HG02938 (cell line): ENCODE measurements around the gene PACSIN2.
A peak's percentile ranks its signal among the peaks of the same experiment; 100 is the strongest.

Experiments used
- ATAC-seq: cut with Tn5 transposase; IDR thresholded peaks from one replicate; pipeline ENCODE4 v1.9.1; 2021; ENCODE audit warnings: mild to moderate bottlenecking, moderate library complexity; ENCODE audit not compliant: unreplicated experiment

Gene PACSIN2

DNA sequence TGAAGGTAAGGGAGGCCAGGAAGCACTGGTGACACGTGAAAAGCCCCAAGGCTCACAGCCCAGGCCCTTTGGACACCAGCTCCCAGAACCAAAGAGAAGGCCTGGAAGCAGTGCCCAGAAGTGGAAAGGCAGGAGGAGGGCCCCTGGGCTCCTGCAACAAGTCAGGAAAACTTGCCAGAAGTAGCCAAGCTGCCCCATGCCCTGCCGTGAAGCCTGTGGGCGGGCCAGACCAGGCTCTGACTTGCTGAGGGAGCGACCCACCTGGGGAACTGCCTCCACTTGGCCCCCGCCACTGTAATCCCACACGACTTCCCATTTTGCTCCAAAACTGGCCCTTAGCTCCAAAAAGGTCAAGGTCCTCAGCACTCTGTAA is 106.6 kb downstream of the PACSIN2 start:
- no peak for ATAC-seq

DNA sequence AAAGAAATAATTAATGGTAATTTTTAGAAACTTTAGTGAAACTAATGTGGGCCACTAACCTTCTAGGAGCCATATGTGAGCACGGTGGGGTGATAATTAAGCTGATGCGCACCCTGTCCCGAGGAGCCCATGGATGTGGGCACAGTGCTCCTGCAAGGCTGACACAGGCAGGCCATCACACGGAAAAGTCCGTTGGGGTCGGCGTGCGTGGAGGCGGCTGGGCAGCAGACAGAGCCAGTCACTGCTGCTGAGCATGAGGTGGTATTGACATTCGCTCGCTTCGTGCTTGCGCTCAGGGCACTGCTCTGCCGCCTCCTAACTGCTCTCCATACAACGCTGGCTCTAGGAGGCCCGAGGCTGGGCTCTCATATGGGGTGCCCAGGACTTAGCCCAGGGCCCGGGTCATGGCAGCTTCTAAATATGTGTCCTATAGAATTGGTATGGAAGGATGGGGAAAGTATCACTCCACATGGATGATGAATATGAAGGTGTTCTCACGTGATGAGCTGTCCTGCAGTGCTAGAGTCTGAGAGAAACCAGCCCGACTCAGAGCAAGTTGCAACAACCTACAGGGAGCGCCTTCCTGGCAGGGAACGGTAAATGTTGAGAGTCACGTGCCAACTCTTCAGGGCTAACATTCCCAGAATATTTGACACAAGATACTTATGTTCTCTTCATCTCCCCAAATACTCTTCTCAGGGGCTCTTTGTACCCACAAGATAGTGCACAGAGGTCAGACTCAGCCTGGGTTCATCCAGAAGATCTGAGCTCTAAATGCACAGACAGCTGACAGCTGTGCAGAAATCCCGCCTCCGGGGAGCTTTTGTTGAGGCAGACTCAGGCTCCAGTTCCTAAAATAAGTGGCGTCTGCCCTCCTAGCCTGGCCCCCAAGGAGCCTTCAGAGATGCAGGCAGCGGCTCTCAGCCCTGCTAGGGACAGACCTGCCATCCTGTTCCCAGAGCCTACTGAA is 107.3 kb downstream of the PACSIN2 start:
- no peak for ATAC-seq

DNA sequence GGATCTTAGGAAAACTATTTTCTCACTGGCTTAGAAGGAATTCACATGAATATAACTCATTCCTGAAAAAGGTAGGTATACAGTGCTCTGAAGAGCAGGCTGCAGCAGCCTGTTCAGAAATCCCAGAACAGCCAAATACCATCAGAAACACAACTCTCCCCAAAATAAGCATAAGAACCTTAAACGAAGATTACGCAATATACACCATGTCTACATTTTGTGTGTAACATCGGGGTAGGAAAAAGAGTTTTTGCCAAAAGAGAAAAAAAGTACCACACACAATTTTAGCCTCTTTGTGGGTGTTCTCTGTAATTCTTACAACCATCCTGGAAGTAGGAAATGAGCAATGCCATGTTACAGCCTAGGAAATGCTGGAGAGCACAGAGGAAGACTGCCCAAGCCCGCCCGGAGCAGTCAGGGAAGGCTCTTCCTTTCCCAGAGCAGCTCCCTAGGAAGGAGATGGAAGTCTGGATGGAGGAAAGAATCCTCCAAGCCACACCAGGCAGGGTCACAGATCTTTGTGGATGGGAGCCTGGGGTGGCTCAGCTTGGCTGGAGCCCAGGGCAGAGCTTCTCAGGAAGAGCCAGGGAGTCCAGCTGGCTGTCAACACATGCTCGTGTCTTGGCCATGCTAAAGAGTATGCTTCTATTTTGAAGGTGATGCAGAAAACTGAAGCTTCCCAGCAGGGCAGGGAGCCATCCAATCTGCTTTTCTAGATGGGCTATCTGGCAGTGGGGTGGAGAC is 108.2 kb downstream of the PACSIN2 start:
- ATAC-seq = no peak

DNA sequence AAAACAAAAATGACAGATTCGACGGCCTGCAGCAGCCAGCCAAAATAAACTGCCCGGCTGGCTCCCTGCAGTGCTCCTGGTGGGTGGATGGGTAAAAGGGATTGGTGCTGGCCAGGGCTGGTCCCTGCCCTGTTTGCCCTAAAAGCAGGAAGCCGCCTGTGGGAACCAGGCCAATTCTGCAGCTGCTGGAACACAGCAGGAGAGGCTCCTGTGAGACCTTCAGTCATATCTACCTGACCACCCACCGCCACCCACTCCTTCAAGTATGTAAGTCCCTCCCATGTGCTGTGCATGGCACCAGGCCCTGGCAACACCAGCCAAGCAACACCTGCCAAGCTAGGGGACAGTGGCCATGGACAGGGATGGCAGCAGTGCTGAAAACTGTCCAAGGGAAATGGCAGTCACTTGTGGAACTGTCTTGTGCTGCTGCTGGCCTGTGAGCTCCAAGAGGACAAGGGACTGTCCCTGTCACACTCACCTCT is 109.2 kb downstream of the PACSIN2 start:
- ATAC-seq = no peak

DNA sequence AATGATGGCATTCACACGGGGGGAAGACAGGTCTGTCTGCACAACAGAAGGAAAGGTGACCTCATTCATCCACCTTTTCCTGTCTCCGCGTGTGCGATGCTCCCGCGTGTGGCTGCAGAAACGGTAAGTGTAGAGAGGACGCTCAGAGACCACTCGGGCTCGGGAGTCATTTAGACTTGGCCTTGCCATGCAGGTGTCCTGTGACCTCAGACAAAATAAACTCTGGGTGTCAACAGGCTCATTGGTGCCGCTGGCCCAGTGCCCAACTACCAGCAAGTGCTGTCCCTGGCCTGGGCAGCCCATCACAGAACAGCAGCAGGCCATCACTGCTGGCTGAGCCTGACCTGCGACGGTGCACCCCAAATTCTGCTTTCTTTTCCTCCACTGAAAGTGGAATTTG is 109.7 kb downstream of the PACSIN2 start:
- no peak for ATAC-seq

DNA sequence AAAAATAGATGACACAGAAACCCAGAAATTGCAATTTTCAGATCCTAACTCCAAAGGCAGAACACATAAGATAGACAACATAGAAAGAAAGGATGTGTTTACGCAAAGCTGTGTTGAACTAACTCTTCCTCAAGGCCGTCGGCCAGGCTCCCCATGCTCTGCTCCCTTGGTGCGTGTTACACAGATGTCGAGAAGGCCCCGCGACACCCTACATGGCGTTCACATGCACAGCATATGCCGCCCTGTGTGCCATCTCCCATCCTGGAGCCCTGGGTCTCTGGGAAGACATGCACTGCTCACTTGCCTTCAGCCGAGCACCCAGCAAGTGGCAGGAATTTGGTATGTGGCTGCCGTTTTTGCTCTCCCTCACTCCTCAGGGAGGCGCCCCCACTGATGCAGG is 110.9 kb downstream of the PACSIN2 start:
- ATAC-seq = no peak

DNA sequence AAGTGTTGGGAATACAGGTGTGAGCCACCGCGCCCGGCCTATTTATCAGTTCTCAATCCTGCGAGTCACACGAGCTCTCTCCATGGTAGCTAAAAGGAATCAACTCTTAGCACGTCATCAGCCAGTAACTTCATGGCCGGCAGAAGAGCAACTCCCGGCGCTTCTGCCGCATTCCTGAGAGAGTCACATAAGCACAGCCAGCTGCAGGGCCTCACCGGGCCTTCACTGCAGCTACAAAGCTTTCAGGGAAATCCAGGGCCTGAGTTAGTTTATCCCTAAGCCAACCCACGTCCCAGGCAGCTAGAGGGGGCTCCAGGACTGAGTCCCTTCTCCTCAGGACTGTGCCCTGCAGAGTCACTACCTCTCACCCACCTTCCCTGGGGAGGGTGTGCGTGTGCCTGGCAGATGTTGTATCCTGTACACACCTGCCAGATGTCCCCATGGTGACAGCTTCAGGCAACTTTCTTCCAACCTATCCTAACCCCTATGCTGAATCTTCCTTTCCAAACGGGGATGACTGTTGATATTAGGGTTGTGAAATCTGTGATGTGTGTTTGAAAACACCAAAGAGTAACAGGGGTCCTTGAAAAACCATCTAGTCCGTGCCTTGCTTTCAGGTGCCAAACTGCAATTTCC is 112.0 kb downstream of the PACSIN2 start:
- ATAC-seq = no peak

DNA sequence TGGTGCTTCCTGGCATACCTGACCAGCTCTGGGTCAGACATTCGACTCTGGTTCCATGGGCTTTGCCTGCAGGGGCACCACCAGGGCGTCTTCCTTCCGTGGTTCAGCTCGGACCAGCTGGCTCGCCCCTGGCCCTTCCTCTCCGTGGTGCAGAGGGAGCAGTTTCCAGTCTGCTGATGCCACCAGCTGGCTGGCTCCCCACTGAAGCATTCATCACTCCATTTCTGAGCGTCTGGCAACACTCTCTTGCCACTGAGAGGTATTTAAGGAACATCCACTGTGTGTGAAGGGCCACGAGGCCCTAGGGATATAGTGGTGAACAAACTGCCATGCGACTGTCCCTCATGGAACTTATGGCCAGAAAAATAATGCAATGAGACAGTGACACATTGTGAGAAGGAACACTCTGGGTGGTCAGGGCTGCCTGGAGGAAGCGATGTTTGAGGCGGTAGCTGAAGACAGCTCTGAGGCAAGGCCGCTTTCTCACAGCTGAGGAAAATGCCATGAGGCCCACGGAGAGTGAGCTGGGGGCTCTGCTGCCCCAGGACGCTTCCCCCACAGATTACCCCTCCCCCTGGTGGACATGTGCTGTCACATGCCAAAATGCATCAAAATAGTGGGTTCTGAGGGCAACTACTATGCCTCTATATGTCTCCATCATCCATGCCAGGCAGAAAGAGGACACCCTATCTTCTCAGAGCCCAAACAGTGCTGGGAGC is 113.0 kb downstream of the PACSIN2 start:
- ATAC-seq = no peak

DNA sequence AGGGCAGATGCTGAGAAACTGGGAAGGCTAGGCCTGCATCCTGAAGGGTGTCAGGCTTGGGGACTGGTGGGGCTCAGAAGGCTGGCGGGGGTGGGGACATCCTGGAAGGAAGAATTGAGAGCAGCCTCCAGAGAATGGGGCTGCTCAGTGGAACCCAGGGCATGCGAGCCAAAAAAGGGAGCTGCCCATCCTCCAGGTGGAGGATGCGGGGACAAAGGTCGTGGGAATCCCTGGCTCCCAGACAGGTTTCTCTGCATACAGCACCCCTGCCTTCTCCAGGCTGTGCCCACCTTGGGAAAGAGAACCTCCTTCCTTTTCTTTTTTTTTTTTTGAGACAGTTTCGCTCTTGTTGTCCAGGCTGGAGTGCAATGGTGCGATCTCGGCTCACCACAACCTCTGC is 117.0 kb downstream of the PACSIN2 start:
- ATAC-seq = no peak

DNA sequence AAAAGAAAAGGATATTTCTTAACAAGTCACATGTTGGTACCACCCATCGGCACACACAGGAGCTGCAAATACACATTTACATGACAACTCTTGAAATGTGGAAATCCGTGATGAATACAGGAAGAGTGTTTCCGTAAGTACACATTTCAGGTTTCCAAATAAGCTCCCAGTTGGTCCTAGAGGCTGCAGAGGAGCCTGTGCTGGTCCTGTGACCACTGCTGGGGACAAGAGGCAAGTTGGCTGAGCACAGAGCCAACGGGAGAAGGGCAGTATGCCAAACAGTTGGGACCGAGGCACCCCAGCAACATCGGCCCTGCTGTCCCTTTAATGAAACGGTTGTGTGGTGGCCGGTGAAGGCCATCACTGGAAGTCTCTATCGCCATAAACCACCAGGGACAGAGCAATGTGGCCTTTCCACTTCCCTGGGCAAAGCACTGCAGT is 119.4 kb downstream of the PACSIN2 start:
- ATAC-seq = no peak

DNA sequence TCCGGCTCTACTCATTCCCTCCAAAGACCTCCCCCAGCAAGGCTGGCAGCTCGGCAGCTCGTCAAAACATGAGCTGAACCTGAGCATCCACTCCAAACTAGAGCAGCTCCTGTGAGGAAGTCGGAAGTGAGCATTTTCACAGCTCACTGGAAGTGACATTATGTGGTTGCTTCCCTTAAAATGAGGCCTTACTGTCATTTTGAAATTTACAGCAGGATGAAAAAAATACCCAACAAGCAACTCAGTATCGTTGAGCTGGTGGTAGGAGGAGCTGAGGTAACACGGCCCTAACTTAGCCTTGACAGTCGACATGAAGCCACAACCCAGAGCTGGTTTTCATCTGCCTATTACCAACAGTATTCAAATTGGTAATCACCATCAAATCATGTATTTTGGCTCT is 119.9 kb downstream of the PACSIN2 start:
- ATAC-seq = no peak

DNA sequence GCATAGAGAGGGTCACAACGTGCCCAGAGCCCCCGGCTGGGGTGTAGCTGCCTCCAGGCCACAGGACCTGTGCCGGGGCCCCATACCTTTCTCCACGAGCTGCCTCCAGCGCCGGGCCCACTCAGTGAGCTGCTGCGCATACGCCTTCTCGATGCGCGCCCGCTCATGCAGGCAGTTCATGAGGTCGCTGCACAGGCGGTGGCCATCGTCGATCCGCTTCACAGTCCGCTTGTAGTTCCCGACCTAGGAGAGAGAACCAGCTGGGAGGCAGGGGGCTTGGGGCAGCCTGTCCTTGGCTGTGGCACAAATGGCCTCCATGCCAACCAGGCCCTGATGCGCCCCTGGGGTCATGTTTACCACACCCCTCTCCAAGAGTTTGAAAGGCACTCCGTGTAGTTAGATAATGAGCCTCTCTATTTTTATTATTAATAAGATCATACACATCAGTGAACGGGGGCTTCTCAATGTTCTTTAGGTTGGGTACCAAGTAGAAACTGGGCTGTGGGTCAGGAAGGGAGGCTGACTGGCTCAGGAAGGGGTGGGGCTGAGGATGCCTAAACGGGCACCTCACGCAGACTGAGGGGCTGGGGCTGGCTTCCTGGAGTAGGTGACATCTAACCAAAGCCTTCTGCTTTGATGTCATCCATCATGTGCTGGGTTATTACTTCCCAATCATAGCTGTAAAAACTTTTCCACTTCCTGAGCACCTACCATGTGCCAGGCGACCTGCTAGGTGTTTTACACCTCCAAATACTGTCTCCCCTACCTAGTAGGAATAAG is 121.4 kb downstream of the PACSIN2 start:
- ATAC-seq = no peak

DNA sequence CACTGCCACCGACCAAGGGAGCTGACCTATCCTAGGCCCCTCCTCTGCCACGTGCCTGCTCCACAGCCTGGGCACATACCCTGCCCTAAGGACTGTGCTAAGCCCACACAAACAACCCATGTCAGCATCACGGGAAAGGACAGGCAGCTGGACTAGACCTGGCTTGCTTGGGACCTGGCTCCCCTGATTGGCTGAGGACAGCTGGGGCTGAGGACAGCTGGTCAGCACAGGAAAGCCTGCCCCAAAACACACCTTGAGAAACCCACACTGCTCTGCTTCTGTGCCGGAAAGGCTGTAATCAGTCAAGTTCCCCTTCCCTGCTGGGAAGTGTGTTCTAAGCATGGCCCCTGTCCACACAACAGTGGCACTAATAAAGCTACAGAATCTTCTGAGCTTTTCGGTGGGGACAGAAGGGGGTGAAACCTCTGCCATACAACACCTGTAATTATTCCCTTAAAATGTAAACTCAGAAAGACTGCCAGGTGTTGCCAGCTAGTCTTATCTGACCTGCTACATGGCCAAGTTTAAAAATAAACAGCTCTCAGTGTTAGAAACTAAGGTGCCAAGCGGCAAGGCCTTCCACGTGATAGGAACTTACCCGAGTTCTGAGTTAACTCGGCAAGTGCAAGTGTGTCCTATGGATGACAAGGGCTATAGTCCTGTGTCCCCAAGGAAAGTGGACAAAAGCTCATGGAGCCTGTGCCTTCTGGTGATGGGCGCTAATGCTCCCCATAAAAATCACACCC is 122.2 kb downstream of the PACSIN2 start:
- no peak for ATAC-seq

DNA sequence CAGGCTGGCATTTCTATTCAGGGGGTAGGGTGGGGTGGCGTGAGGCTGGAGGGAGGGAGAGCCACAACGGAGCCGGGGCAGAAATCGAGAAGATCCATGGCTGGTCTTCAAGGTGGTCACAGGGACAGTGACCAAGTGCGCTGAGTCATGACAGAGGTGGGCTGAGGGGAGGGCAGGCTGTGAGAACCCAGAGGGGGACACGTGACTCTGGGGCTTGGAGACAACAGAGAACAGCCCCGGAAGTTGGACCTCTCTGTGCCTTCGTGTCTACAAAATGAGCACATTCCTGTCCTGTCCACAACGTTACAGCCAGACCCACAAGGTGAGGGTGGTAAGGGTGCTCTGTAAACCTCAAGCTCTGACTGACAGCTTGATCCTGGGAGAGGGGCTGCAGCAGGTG is 122.8 kb downstream of the PACSIN2 start:
- ATAC-seq = no peak

DNA sequence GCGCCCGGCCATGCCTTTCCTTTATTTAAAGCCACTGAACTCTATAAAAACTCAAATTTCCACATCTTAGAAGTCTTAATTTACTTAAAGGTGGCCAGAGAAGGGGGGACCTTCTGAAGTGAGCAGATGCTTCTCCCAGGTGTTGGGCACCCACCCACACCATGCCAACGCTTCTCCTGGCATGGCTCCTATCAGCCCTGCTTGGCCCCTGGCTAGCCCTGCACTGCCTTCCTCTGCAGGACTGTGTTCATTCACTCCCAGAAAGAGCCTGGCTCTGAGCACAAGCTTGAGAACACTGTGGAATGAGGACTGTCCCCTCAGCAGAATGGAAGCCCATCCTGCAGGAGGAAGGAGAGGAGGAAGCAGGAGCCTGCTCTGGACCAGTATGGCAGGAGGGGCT is 123.3 kb downstream of the PACSIN2 start:
- no peak for ATAC-seq

DNA sequence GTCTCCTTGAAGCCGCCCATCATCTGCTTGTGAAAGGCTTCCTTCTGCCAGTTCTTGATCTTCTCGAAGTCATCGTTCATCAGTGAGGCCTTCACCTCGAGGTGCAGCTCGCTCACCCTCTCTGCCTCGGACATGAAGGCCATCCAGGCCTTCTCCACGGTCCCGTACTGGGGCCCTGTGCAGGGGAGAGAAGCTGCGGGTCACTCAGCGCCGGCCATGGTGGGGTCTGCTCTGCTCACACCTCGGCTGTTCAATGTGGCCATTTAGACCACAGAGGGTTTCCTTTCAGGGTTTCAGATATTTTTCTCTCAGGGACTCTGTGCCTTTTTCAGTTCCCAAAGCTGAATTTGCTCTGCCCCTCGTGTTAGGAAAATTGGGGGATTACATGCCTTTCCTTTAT is 123.9 kb downstream of the PACSIN2 start:
- ATAC-seq = no peak

DNA sequence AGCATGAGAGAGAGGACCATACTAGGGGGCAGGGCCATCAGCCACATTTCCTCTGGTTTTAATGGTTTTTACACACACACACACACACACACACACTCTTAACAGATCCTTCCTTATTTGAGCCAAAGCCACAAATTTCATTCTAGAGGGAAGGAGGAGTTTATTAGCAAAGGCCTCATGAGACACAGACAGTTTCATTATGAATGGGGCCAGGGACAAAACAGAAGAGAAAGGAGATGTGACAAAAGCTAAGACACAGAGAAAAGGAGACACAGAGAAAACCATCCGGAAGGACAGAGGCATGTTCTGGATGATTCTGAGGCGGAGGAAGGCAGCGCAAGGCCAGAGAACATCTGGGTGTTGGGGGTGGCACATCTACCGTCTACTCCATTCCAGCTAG is 125.6 kb downstream of the PACSIN2 start:
- ATAC-seq = peak; percentile 59

DNA sequence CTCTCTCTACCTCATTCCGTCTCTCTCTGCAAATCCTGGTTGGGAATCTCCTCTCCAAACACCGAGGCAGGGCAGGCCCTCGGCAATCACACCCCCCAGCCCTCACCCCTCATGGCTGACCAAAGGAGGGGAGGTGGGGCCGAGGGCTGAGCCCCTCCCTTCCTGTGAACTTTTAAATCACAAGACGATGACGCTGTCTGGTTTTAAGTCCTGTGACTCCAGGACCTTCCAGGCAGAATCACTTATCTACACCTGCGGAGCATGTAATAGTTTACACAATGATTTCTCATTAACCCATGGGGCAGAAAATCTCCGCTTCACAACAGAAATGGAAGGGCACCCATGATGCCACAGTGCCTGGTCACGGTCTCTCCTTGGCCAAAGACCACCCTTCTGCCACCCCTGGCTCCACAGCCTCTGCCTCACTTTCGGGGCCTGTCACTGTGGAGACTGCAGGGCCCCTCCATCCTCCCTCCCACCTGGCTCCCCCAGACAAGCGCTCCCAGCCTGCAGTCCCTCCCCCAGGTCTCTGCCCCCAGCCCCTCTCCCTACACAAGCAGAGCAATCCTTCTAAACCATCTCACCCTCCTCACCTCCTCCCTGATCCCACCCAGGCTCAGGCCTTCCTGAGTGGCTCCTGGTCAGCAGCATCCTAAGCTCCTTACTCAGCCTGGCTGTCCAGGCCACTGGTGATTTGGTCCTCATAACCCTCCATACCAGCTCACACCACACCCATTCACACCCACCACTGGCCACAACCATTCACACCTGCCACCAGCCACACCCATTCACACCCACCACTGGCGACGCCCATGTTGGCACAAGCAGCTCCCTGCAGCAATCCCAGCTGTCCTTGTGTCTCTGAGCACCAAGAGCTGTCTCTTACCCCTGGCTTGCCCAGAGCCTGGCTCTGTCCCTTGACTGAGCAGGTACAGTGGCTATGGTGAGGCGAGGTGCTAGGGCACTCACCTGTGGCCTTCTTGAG is 127.1 kb downstream of the PACSIN2 start:
- no peak for ATAC-seq
